Peyer's patch (tissue), 4 donors: ENCODE measurements around the gene BCL7A.

Experiments used
- CTCF ChIP-seq, 6 experiments: fragments of 450-650 bp in 4 of 6; fragments of 200-600 bp in 2 of 6; sonication (generic) in 1 of 6; IDR thresholded peaks; one replicate each; pipeline ENCODE4 v1.5.1; 2017 to 2019; ENCODE audit warnings: antibody characterized with exemption in 6 of 6, mild to moderate bottlenecking in 3 of 6, moderate library complexity in 1 of 6
- POLR2A ChIP-seq, 2 donors: fragments of 450-650 bp; IDR thresholded peaks; one replicate each; pipeline ENCODE4 v1.5.1; 2017; ENCODE audit warnings: antibody characterized with exemption in 2 of 2, mild to moderate bottlenecking in 2 of 2, moderate library complexity in 2 of 2

GRCh38 chr12:122073815-122074214 is 52.1 kb downstream of the BCL7A start:
- TF ChIP-seq POLR2A (IDR thresholded peaks at IDR 0.05) (no peak), CTCF (IDR thresholded peaks at IDR 0.05) (no peak)
